PC-9 (cell line): Measurements from ENCODE around the gene ZCCHC14. TPM values are rescaled to one million over a fixed set of nuclear protein-coding genes. Genes with fewer than 3 reads are reported as not detected.
A peak's percentile ranks its signal among the peaks of the same experiment; 100 is the strongest.
"Not testable (repeated sequence)": the region's sequence is repeated elsewhere in the genome, so short reads cannot be mapped to it uniquely, and the experiment has no call there.

Experiments used
- BruUV-seq: library from RNA; stranded (reverse); fragments of 400-500 nt; replicated peaks from 2 replicates; lab custom pipeline; 2021; lab: Mats Ljungman, UMichigan
- CTCF ChIA-PET: fragments of 300-600 bp; sonication (Branson Sonifier 250); formaldehyde crosslinking; loops from one replicate; lab custom pipeline; 2022; ENCODE audit warnings: antibody characterized with exemption; lab: Charles Lee
- POLR2A ChIA-PET: fragments of 300-600 bp; sonication (Branson Sonifier 250); formaldehyde crosslinking; loops from one replicate; lab custom pipeline; 2022; ENCODE audit warnings: antibody characterized with exemption; ENCODE audit not compliant: unreplicated experiment; lab: Charles Lee
- DNase-seq, 2 experiments: peaks; one replicate each; pipeline versions ENCODE4 v3.0.0 to v3.0.0-alpha.2; 2015 to 2022; ENCODE audit warnings: mixed read lengths in 1 of 2
- H2AFZ ChIP-seq: fragments of 200-600 bp; sonication (generic); 2 replicates; pipeline ENCODE4 v1.8.1; 2017; ENCODE audit warnings: antibody characterized with exemption
- H3F3A ChIP-seq: fragments of 200-600 bp; sonication (generic); 2 replicates; pipeline ENCODE4 v1.8.1; 2017; ENCODE audit warnings: antibody characterized with exemption, mild to moderate bottlenecking, low read depth; ENCODE audit not compliant: insufficient read depth
- H3K27ac ChIP-seq: fragments of 200-600 bp; sonication (generic); 2 replicates; pipeline ENCODE4 v1.6.1; 2016; ENCODE audit warnings: mixed run types
- H3K27me3 ChIP-seq: fragments of 200-600 bp; sonication (generic); 2 replicates; pipeline ENCODE4 v1.6.1; 2016; ENCODE audit warnings: low read depth, mixed run types; ENCODE audit not compliant: insufficient read depth
- H3K36me3 ChIP-seq: fragments of 200-600 bp; sonication (generic); 2 replicates; pipeline ENCODE4 v1.6.1; 2016; ENCODE audit warnings: low read depth, mixed run types
- H3K4me1 ChIP-seq: fragments of 200-600 bp; sonication (generic); replicated peaks from 2 replicates; pipeline ENCODE4 v1.6.1; 2016; ENCODE audit warnings: mixed run types; ENCODE audit not compliant: insufficient read depth
- H3K4me2 ChIP-seq: fragments of 200-600 bp; sonication (generic); 2 replicates; pipeline ENCODE4 v1.6.1; 2017; ENCODE audit warnings: mixed run types
- H3K4me3 ChIP-seq: fragments of 200-600 bp; sonication (generic); 2 replicates; pipeline ENCODE4 v1.6.1; 2016; ENCODE audit warnings: mixed run types
- H3K79me2 ChIP-seq: fragments of 200-600 bp; sonication (generic); 2 replicates; pipeline ENCODE4 v1.6.1; 2017; ENCODE audit warnings: low read depth, mixed run types
- H3K9me2 ChIP-seq: fragments of 200-600 bp; sonication (generic); 2 replicates; pipeline ENCODE4 v1.8.1; 2017; ENCODE audit warnings: mild to moderate bottlenecking; ENCODE audit not compliant: insufficient read depth
- H3K9me3 ChIP-seq: fragments of 200-600 bp; sonication (generic); 2 replicates; pipeline ENCODE4 v1.8.1; 2016; ENCODE audit warnings: low read depth; ENCODE audit not compliant: insufficient read depth
- H4K20me1 ChIP-seq: fragments of 200-600 bp; sonication (generic); 2 replicates; pipeline ENCODE4 v1.8.1; 2017; ENCODE audit not compliant: insufficient read depth
- EZH2 ChIP-seq: fragments of 200-600 bp; sonication (generic); IDR thresholded peaks from 2 replicates; pipeline ENCODE4 v1.8.0; 2017; ENCODE audit warnings: antibody characterized with exemption, low read depth
- intact Hi-C: fragments of 100-400 bp; cut with micrococcal nuclease; formaldehyde crosslinking; loops from one replicate; pipeline ENCODE4 v1.10.0; 2022; ENCODE audit not compliant: unreplicated experiment
- total RNA-seq: library from RNA; stranded (reverse); gene quantifications from 2 replicates; pipeline ENCODE4 v1.2.3, GENCODE V29; 2021
- TF ChIP-seq, protein P1 (sequence below): fragments of 200-600 bp; sonication (generic); conservative IDR thresholded peaks from 2 replicates; pipeline ENCODE4 v1.6.1; 2017; ENCODE audit warnings: mixed run types, antibody characterized with exemption, mild to moderate bottlenecking, moderate library complexity

The ZCCHC14 gene
- total RNA-seq, 1 experiment from 2014 or later: 17.9 TPM

DNA sequence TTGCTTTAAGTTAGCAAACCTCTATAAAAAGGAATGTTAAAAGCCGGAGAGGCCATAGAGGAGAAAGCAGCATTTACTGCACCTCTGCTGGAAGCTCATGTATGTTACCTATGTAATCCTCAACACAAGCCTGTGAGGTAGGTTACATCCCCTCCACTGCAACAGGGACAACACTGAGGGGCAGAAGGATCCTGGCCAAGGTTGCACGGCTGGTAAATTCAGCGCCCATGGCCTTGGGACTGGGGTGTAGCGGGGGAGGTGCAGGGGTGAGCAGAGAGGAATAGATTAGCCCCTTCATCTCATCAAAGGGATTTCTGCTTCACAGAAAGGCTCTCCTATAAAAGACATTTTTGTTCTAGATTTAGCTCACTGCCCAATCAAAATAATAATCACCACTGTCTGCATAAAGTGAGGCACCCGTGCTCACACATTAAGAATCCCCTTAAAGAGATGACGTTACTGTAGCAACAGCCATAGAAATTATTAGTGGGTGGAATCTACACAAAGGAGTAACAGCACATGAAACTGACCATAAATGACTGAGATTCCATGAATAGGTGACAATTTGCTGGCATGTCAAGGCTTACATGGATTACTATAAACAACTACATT lies 3.3 kb downstream of the ZCCHC14 start:
- peaks cover 54% of the 10 kb centered on the region for H3K79me2 ChIP-seq
- ChIA-PET CTCF (no interaction called here), POLR2A (no interaction called here)
- H3K9me2 ChIP-seq: no peaks in the 10 kb centered on the region
- peaks cover 25% of the 10 kb centered on the region for H3K4me1 ChIP-seq
- DNase-seq: no peak
- no peaks in the 10 kb centered on the region for H3F3A ChIP-seq
- H3K9me3 ChIP-seq: no peaks in the 10 kb centered on the region
- TF ChIP-seq, protein P1, sequence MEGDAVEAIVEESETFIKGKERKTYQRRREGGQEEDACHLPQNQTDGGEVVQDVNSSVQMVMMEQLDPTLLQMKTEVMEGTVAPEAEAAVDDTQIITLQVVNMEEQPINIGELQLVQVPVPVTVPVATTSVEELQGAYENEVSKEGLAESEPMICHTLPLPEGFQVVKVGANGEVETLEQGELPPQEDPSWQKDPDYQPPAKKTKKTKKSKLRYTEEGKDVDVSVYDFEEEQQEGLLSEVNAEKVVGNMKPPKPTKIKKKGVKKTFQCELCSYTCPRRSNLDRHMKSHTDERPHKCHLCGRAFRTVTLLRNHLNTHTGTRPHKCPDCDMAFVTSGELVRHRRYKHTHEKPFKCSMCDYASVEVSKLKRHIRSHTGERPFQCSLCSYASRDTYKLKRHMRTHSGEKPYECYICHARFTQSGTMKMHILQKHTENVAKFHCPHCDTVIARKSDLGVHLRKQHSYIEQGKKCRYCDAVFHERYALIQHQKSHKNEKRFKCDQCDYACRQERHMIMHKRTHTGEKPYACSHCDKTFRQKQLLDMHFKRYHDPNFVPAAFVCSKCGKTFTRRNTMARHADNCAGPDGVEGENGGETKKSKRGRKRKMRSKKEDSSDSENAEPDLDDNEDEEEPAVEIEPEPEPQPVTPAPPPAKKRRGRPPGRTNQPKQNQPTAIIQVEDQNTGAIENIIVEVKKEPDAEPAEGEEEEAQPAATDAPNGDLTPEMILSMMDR: no peak
- no peak for TF ChIP-seq EZH2
- H2AFZ ChIP-seq: no peak overlapping the region
- BruUV-seq: no TSS peak
- H3K27ac ChIP-seq: no peak overlapping the region
- peak overlapping the region; percentile 82; the same call in 1 of the 2 replicates for H3K4me2 ChIP-seq
- H4K20me1 ChIP-seq: peaks cover 26% of the 10 kb centered on the region
- H3K36me3 ChIP-seq: no peaks in the 10 kb centered on the region
- H3K4me3 ChIP-seq: no peak overlapping the region
- intact Hi-C loops: no loop called here
- no peaks in the 10 kb centered on the region for H3K27me3 ChIP-seq

DNA sequence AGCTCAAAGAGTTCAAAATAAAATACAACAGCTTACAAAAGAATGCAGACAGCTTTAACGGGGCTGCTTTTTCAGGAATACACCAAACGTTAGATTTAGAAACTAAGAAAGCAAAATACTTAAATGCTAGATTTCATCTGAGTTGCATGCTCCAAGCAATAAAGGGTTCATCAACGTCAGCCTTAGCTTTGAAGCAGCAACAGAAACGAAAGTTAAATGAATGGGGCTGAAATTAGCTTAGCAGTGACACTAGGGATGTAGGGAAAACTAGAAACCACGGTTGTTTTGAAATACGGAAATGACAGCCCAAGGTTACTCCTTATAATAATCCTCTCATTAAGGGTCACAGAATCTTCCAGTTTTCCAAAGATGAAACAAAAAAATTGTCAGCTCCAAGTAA lies 3.9 kb downstream of the ZCCHC14 start:
- CTCF ChIA-PET, POLR2A ChIA-PET, BruUV-seq, H3K4me3 ChIP-seq, H2AFZ ChIP-seq, H3K4me2 ChIP-seq, intact Hi-C loops, H3K9me3 ChIP-seq, H3F3A ChIP-seq, H3K9me2 ChIP-seq, H3K27me3 ChIP-seq, H3K36me3 ChIP-seq, H3K27ac ChIP-seq, DNase-seq: not testable (repeated sequence)
- Histone ChIP-seq H3K4me1 (peaks cover 25% of the 10 kb centered on the region), H3K79me2 (peaks cover 54% of the 10 kb centered on the region), H4K20me1 (peaks cover 26% of the 10 kb centered on the region)

DNA sequence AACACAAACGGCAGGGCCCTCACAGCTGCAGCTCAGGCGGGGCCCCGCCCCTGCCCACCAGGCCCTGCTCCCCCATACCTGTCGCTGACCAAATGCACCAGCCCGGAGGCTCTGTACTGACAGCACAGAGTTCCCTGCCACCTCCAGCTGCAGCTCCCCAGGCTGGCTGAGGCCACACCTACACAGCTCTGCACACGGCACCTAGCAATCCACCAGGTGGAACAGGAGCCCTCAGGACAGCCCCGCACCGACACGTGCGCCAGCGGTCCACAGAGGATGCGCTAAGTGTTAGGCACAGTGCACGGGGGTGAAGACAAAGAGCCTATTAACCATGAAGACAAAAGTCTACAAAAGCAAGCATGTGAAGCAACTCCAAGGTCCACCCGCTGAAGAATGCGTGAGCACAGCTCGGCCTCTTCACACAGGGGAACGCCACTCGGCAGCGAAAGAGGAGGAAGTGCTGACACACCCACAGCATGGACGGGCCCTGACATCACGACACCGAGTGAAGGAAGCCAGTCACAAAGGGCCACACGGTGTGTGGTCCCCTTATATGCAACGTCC lies 5.4 kb downstream of the ZCCHC14 start:
- no peaks in the 10 kb centered on the region for H3K27me3 ChIP-seq
- H4K20me1 ChIP-seq: peaks cover 26% of the 10 kb centered on the region
- DNase-seq: peak in 1 of 2 experiments; percentile 8
- intact Hi-C loops: no loop called here
- CTCF ChIA-PET: no interaction called here
- no TSS peak for BruUV-seq
- H3K27ac ChIP-seq: no peak overlapping the region
- no peak overlapping the region for H2AFZ ChIP-seq
- POLR2A ChIA-PET: no interaction called here
- H3F3A ChIP-seq: no peaks in the 10 kb centered on the region
- H3K4me1 ChIP-seq: peaks cover 20% of the 10 kb centered on the region
- TF ChIP-seq, protein P1: no peak
- no peak for TF ChIP-seq EZH2
- H3K36me3 ChIP-seq: no peaks in the 10 kb centered on the region
- H3K79me2 ChIP-seq: peaks cover 58% of the 10 kb centered on the region
- H3K9me2 ChIP-seq: no peaks in the 10 kb centered on the region
- no peak overlapping the region for H3K4me3 ChIP-seq
- H3K4me2 ChIP-seq: no peak overlapping the region
- no peaks in the 10 kb centered on the region for H3K9me3 ChIP-seq
